GM19468 (cell line): ENCODE results near the gene IER3.

Experiments used
- ATAC-seq: cut with Tn5 transposase; IDR thresholded peaks from one replicate; pipeline ENCODE4 v1.9.1; 2021; ENCODE audit warnings: mild to moderate bottlenecking, moderate library complexity, moderate number of reproducible peaks; ENCODE audit not compliant: unreplicated experiment; ENCODE audit errors: extremely low read depth

Gene IER3

GRCh38 chr6:30711758-30712380 is 32.5 kb downstream of the IER3 start:
- no peak for ATAC-seq

- no peak for ATAC-seq
Observed at GRCh38 chr6:30709101-30709868, 35.1 kb downstream of the IER3 start.

DNA sequence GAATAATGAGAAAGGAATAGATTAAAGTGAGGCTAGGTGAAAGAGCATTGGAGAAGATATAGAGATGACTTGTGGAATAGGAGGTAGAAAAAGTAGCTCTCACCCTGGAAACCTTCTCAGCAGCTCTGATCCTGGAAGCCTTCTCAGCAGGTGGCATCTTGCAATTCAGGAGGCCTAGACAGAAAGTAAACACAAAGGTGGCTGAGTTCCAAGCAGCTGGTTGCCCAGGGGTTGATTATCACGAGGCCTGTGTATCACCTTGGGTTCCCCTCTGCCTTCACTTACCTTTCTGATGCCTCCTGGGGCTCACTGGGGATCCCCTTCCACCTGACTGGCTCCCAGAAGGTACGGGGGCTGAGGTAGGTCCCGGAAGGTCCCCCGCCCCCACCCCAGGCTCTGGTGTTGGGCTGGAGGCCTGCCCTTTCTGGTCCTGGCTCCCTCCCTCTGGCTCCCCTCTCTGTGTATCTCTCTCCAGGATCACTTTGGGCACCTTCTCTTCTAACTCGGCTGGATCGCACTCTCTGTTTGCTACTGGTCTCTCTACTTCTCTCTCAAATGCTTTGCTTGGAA is 37.0 kb downstream of the IER3 start:
- no peak for ATAC-seq

- no peak for ATAC-seq
Observed at GRCh38 chr6:30705620-30706019, 38.7 kb downstream of the IER3 start.

- no peak for ATAC-seq
Observed at GRCh38 chr6:30703821-30704220, 40.5 kb downstream of the IER3 start.

DNA sequence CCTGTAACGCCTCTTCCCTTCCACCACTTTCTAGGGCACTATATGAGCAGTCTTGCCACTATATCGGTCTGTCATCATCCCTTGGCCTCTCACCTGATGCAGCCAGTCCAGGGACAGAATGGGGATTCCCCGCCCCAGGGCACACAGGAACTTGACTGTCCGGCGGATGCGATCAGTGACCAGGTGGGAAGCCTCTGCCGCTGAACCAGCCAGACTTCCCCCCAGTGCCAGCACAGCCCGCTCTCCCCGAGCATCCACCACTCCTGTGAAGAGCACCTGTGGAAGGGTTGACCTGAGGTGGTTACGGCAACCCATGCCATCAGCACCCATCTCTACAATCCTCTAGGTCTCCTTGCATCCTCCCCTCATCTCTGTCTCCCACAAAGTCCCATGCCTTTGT is 41.3 kb downstream of the IER3 start:
- no peak for ATAC-seq

DNA sequence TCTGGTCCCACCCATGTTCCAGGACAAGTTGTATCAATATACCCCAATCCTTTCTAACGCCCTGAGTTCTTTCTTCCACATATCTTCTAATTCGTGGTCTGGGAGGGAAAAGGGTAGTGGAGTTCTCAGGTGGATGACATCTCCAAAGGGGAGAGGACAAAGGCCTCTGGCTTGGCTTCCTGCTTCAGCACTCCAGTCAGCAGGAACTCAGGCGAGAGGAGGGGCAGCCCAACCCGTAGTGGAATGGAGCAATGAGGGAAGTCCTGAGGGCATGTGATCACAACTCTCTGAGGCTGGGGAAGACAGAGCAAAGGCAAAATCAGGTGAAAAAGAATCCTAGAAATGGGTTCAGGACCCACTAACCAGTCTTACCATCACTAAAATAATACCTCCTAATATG is 44.0 kb downstream of the IER3 start:
- no peak for ATAC-seq

GRCh38 chr6:30696432-30696831 is 47.9 kb downstream of the IER3 start:
- no peak for ATAC-seq
